A673 (cell line): Measurements from ENCODE around the gene SEC23IP. TPM values are rescaled to one million over a fixed set of nuclear protein-coding genes. Genes with fewer than 3 reads are reported as not detected.
"Not testable (repeated sequence)": the region's sequence is repeated elsewhere in the genome, so short reads cannot be mapped to it uniquely, and the experiment has no call there.

Source experiments
- BruUV-seq: library from RNA; stranded (reverse); fragments of 400-500 nt; replicated peaks from 2 replicates; lab custom pipeline; 2021; lab: Mats Ljungman, UMichigan
- CTCF ChIA-PET: fragments of 300-600 bp; sonication (Branson Sonifier 250); formaldehyde crosslinking; loops from one replicate; lab custom pipeline; 2022; ENCODE audit warnings: antibody characterized with exemption; lab: Charles Lee
- POLR2A ChIA-PET: fragments of 300-600 bp; sonication (Branson Sonifier 250); formaldehyde crosslinking; loops from one replicate; lab custom pipeline; 2022; ENCODE audit warnings: antibody characterized with exemption; ENCODE audit not compliant: low non-redundant PET; lab: Charles Lee
- DNase-seq: peaks from one replicate; pipeline ENCODE4 v3.0.0-alpha.2; 2015; ENCODE audit warnings: low spot score
- H3K27ac ChIP-seq: fragments of 200-600 bp; sonication (generic); 2 replicates; pipeline ENCODE4 v1.5.1; 2016; ENCODE audit warnings: mixed run types, low read depth, mild to moderate bottlenecking, mixed read lengths, antibody characterized with exemption, low read length; ENCODE audit not compliant: poor library complexity, severe bottlenecking
- H3K27me3 ChIP-seq: fragments of 200-600 bp; sonication (generic); replicated peaks from 2 replicates; pipeline ENCODE4 v1.6.1; 2017; ENCODE audit warnings: mixed run types, low read depth, mild to moderate bottlenecking, mixed read lengths, antibody characterized with exemption, low read length; ENCODE audit not compliant: insufficient read depth, poor library complexity
- H3K36me3 ChIP-seq: fragments of 200-600 bp; sonication (generic); 2 replicates; pipeline ENCODE4 v1.6.1; 2016; ENCODE audit warnings: mixed run types, mild to moderate bottlenecking, mixed read lengths, antibody characterized with exemption, low read length; ENCODE audit not compliant: insufficient read depth, poor library complexity, severe bottlenecking
- H3K4me1 ChIP-seq: fragments of 200-600 bp; sonication (generic); 2 replicates; pipeline ENCODE4 v1.6.1; 2017; ENCODE audit warnings: mixed run types, mild to moderate bottlenecking, mixed read lengths, antibody characterized with exemption, low read length; ENCODE audit not compliant: insufficient read depth, poor library complexity, severe bottlenecking
- H3K4me3 ChIP-seq: fragments of 200-600 bp; sonication (generic); 2 replicates; pipeline ENCODE4 v1.5.1; 2016; ENCODE audit warnings: low read depth, mixed run types, mild to moderate bottlenecking, mixed read lengths, low read length; ENCODE audit not compliant: poor library complexity, severe bottlenecking
- H3K9me3 ChIP-seq: fragments of 200-600 bp; sonication (generic); 2 replicates; pipeline ENCODE4 v1.6.1; 2016; ENCODE audit warnings: mixed run types, low read depth, mild to moderate bottlenecking, mixed read lengths, antibody characterized with exemption, low read length; ENCODE audit not compliant: poor library complexity, severe bottlenecking
- CTCF ChIP-seq: fragments of 300-800, 200-600 bp; sonication (generic); conservative IDR thresholded peaks from 2 replicates; pipeline ENCODE4 v1.5.1; 2017; ENCODE audit warnings: low read depth, mild to moderate bottlenecking, antibody characterized with exemption, low read length, moderate library complexity, mixed read lengths
- EZH2 ChIP-seq: fragments of 200-600 bp; sonication (generic); IDR thresholded peaks from 2 replicates; pipeline ENCODE4 v1.6.1; 2017; ENCODE audit warnings: borderline replicate concordance, low read depth, mild to moderate bottlenecking, mixed read lengths, antibody characterized with exemption, low read length; ENCODE audit not compliant: poor library complexity, severe bottlenecking
- intact Hi-C: fragments of 100-400 bp; cut with micrococcal nuclease; formaldehyde crosslinking; loops from one replicate; pipeline ENCODE4 v1.10.0; 2022; ENCODE audit not compliant: unreplicated experiment
- total RNA-seq: library from RNA; stranded (reverse); gene quantifications from 2 replicates; pipeline ENCODE4 v1.2.3, GENCODE V29; 2021

Gene SEC23IP
- total RNA-seq, 1 experiment from 2014 or later = 78.6 TPM

GRCh38 chr10:119865699-119866240 is 26.8 kb upstream of the SEC23IP start:
- H3K36me3 ChIP-seq = peaks cover 12% of the 10 kb centered on the region
- DNase-seq = no peak
- no TSS peak for BruUV-seq
- no peaks in the 10 kb centered on the region for H3K9me3 ChIP-seq
- intact Hi-C loops = no loop called here
- H3K4me3 ChIP-seq = no peak overlapping the region
- H3K4me1 ChIP-seq = peaks cover 11% of the 10 kb centered on the region
- ChIA-PET CTCF (interaction anchor here (0.5 kb wide), 1 partner anchor 15 kb away, joined by 11 read pairs; no protein-coding TSS in a partner anchor), POLR2A (no interaction called here)
- TF ChIP-seq CTCF (no peak), EZH2 (no peak)
- H3K27me3 ChIP-seq = no peaks in the 10 kb centered on the region
- H3K27ac ChIP-seq = no peak overlapping the region

GRCh38 chr10:119867317-119867716 is 25.2 kb upstream of the SEC23IP start:
- ChIA-PET CTCF (no interaction called here), POLR2A (no interaction called here)
- Histone ChIP-seq H3K36me3 (peaks cover 12% of the 10 kb centered on the region), H3K4me1 (peaks cover 17% of the 10 kb centered on the region), H3K4me3 (no peak overlapping the region), H3K27me3 (no peaks in the 10 kb centered on the region), H3K27ac (no peak overlapping the region), H3K9me3 (no peaks in the 10 kb centered on the region)
- no peak for TF ChIP-seq EZH2
- no peak for TF ChIP-seq CTCF
- intact Hi-C loops = no loop called here
- no TSS peak for BruUV-seq
- DNase-seq = no peak

- H3K27ac ChIP-seq, H3K36me3 ChIP-seq, H3K4me3 ChIP-seq, H3K9me3 ChIP-seq, POLR2A ChIA-PET, H3K27me3 ChIP-seq, intact Hi-C loops, DNase-seq, BruUV-seq: not testable (repeated sequence)
- CTCF ChIA-PET = interaction anchor here (2.4 kb wide), 1 partner anchor 119 kb away, joined by 8 read pairs; no protein-coding TSS in a partner anchor
- peaks cover 21% of the 10 kb centered on the region for H3K4me1 ChIP-seq
These were observed 23.1 kb upstream of the SEC23IP start for GRCh38 chr10:119869398-119869797.
